Tibial nerve (tissue), 3 donors: ENCODE measurements around the gene SULT2A1.

ENCODE experiments used
- CTCF ChIP-seq, 5 experiments: fragments of 200-600 bp in 3 of 5; fragments of 450-650 bp in 2 of 5; sonication (generic) in 3 of 5; IDR thresholded peaks; one replicate each; pipeline ENCODE4 v1.5.1; 2016 to 2019; ENCODE audit warnings: antibody characterized with exemption in 5 of 5, mild to moderate bottlenecking in 3 of 5, moderate library complexity in 2 of 5
- POLR2A ChIP-seq, 2 donors: fragments of 450-650 bp; IDR thresholded peaks; one replicate each; pipeline ENCODE4 v1.6.1; 2017; ENCODE audit warnings: antibody characterized with exemption in 2 of 2, mild to moderate bottlenecking in 2 of 2, moderate library complexity in 2 of 2

DNA sequence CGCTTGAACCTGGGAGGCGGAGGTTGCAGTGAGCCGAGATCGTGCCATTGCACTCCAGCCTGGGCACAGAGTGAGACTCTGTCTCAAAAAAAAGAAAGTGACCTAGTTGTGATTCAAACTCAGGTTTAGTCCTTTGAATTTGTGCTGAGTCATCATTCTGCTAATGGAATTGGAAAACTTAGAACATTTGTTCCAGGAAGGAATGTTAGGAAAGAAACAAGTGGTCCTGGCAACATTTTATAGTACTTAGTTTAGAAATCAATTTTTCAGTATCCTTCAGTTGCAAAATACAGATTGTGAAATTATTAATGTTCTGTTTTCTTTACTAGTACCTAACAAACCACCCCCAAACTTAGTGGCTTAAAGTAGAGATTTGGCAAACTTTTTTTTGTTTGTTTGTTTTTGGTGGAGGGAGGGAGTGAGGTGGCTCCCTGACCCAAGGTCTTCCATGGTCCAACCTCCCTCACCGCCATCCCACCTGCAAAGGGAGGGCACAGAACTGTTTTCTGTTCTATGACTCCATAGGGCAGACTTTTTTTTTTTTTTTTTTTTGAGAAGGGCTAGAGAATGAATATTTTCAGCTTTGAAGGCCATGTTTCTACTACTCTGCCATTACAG lies 9.2 kb upstream of the SULT2A1 start:
- TF ChIP-seq CTCF (IDR thresholded peaks at IDR 0.05) (no peak), POLR2A (IDR thresholded peaks at IDR 0.05) (no peak)
